GM18868 (cell line): Measurements from ENCODE around the gene WASL.

Source experiments
- ATAC-seq: cut with Tn5 transposase; IDR thresholded peaks from one replicate; pipeline ENCODE4 v1.9.1; 2021; ENCODE audit warnings: mild to moderate bottlenecking, moderate library complexity; ENCODE audit not compliant: unreplicated experiment

WASL gene

DNA sequence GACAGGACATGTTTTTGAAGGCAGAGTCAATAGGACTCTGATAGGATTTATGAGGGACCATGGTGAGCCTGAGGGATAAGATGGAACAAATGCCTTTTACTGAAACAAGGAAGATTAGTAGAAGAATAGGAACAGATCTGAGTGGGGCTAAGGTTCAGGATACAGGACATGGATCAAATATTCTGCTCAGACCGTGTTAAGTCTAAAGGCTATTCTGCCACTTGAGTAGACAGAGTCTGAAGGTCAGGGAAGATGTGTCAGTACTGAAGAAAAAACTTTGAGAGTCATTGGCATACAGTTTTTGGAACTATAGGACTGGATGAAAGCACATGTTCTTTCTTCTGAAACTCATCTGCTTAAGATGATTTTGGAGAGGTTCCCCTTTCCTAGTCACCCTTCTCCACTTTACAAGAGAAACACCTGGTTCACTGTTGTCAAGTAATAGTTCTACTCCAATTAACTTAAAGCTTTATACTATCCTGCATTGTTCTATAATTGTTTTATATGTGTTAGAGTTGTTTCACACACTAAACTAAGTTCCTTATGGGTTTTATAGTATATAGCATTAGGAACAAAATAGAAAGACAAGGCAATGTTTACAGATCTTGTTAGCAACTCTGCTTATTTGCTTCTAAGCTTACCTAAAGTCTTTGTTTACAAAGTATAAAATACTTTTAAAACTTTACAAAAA is 43.4 kb downstream of the WASL start:
- no peak for ATAC-seq

DNA sequence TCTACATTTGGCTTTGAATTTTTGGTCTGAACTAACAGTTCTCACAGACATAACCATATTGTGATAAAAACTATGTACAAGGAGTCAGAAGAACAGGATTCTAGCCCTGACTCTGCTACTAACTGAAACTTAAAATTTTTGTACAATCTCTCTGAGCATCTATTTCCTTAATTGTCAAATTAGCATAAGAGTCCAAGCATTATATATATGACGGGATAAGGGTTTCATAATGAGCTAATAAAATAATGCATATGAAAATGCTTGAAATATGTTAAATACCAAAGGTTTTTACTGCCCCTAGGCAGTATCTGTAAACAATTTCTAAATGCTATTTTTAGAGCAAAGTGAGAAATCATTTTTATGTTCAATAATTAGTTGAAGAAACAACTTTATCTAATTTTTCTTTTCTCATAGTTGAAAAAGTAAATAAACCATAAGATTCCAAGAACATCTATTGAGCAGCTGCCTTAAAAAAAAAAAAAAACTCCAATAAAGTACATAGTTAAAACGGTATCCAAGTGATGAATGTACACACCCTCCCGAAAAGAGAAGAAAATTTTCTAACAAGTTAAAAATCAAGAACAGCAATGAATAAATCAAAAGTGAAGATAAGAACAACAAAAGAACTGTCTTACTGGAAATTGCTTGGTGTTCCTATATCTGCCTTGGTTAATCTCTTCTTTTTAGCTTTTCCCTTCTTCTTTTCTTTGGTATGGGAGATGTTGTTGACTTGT is 52.7 kb downstream of the WASL start:
- ATAC-seq: no peak

- no peak for ATAC-seq
Measured at GRCh38 chr7:123692471-123692877, 56.3 kb downstream of the WASL start.

GRCh38 chr7:123690550-123690949 is 58.3 kb downstream of the WASL start:
- ATAC-seq: no peak

GRCh38 chr7:123689250-123689649 is 59.6 kb downstream of the WASL start:
- no peak for ATAC-seq

DNA sequence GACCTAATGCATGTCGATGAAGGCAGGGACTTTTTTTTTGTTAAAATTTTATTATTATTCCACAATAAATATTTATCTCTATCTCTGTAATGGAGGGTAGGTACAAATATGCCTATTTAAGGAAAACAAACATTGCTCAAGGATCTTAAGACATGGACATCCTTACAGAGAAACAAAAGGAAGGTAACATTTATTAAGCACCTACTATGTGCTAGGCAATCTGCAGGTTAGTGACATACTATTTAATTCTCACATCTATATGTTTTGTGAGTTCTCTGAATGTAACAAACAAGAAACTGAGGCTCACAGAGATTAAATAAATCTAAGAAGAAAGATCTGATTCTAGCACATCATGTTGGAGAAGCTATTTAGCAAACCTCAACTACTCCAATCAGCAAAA is 61.1 kb downstream of the WASL start:
- no peak for ATAC-seq

- ATAC-seq: no peak
Measured at GRCh38 chr7:123687161-123687560, 61.6 kb downstream of the WASL start.

GRCh38 chr7:123682690-123683089 is 66.1 kb downstream of the WASL start:
- ATAC-seq: peak; percentile 74

DNA sequence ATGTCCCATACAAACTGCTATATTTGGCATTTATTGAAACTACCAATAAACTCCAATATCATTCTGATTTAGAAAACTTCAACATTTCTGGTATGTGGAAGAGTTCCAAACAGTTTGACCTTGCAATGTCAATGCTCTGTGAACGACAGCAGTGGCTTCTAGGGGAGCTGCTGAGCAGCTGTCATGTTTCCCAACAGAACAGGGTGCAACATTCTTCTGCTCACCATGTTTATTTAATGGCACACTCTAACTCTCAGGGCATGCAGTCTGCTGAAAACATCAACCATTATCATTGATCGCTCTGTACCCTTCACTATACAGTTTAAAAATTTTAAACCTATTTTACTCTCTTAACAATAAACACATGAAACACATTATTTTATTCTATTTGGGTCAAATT is 67.2 kb downstream of the WASL start:
- ATAC-seq: no peak

DNA sequence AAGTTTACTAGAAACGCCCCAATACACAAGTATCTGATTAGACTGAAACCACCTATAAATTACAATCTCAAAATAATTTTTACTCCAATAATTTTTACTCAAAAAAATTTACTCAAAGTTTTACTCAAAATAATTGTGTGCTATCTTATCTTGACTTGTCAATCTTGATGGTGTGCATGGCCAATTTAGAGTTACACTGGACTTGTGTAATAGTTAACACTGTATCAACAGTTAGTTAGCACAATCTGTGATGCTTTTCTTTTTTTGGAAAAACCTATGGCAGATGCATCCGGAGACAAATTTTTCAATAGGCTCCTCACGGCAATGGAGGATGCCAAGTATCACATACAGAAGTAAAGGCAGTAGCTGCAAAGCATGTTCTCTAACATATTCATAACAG is 68.2 kb downstream of the WASL start:
- ATAC-seq: no peak

DNA sequence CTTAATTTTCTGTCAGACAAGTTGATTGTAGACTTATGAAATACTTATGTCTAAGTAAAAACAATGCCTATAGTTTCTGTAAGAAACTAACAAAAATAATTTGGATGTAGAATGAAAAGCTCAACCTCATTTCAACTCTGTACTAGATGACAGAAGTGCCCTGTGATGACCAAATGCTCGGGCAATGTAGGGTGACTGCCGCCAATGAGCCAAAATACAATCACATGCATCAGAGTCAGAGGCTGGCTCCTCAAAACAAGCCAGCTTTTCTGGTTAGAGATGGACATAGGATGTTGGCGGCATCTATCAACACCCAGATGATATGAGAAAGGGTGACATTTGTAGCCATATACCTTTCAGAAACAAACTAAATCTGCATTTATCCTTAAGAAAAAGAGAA is 69.2 kb downstream of the WASL start:
- no peak for ATAC-seq

DNA sequence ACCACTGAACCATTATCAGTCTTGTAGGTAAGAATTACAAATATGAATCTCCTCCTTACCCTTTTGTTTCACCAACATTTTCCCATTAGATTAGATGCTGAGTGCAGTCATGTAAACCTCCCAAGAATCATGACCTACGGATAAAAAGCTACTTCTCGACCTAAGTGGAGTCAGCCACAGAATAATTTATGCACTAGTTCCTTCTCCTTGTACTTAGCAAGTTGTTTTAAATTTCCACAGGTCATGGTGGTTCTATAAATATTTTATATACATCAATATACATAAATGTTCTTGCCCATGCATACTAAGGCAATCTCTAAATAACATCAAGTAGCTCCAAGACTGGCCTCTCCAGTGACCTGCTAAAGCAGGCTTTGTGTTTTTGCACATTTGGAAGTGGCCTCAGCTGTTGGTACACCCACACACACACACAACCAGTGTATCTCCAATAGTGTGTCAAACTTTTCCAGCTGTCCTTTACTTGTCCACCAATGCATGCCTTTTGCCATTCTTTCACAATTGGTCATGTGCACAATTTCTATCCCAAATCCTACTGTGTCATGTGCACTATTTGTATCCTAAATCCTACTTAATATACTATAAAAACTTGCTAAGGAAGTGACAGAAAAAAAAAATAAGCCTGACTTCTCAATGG is 71.6 kb downstream of the WASL start:
- ATAC-seq: no peak

DNA sequence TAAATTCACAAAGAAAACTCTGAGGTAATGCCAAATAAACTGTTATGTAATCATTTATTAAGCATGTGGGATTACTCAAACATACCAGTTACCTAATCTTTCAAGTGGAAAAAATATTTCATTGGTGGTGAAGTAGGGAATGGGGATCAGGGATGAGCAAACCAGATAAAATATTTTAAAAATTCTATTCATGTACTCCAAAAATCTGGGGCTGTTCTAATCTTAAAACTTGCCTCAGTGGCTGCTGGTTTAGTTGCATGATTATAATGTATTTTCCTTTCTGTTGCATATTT is 73.7 kb downstream of the WASL start:
- ATAC-seq: no peak

DNA sequence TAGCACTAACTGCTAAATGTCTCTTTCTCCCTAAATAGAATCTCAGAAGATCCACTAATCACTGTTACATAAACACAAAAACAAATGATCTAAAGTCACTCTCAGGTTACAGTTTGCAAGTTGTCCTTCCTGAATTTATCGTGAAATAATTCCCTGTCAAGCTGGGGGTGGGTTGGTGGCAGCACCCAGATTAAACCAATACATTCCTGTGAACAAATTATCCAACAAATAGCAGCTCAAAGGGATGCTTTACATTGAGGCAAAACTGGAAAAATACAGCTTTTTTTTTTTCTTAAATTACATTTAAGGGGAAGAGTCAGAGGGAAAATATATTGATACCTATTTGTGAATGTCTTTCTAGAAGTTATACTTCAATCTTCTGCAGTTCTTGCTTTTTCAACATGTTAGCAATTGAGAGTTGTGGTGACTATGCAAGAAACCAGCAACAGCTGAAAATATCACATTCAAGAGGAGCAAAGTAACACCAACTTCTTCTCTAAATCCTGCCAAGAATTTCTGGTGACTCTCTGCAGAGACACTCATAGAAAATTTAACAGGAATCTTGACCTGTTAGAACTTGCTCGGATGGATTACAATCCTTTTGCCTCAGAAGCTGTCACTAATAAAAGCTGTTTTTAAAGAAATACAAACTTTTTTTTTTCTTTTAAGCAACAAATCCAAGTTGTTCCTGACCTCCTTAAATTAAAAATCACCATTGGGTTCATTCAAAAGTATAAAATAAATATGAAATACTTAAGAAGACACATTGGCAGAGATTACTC is 74.2 kb downstream of the WASL start:
- no peak for ATAC-seq

DNA sequence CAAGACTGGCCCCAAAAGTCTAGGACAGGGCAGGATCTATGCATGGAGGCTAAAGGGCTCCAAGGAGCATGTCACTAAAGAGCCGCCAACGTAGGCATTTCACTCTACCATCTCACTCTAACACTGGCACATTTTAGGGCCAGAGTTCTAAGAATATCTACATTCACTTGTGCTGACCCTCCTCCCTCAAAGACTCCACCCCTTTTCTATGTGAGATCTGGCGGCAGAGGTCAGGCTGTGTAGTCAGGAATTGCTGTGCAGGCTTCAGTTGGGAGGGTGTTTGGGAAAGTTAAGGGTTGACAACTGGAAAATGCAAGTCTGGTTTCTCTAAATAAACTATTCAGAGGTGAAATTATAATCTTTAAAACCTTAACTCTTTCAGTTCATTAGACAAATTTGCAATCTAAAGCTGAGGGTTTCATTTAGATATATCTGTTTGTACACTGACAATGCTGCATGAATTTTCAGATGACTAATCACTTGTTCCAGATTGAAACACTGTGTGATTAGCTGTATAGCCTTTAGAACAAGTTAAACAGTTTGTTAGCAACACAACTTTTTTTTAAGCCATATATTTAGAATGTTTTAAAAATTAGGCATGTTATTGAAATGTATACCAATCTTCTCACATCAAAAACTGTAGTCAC is 74.9 kb downstream of the WASL start:
- no peak for ATAC-seq

- ATAC-seq: no peak
Measured at GRCh38 chr7:123673137-123673732, 75.6 kb downstream of the WASL start.

GRCh38 chr7:123669485-123669884 is 79.3 kb downstream of the WASL start:
- no peak for ATAC-seq

- no peak for ATAC-seq
Measured at GRCh38 chr7:123666492-123666891, 82.3 kb downstream of the WASL start.

GRCh38 chr7:123665896-123666295 is 82.9 kb downstream of the WASL start:
- no peak for ATAC-seq

GRCh38 chr7:123665157-123665556 is 83.6 kb downstream of the WASL start:
- ATAC-seq: no peak

DNA sequence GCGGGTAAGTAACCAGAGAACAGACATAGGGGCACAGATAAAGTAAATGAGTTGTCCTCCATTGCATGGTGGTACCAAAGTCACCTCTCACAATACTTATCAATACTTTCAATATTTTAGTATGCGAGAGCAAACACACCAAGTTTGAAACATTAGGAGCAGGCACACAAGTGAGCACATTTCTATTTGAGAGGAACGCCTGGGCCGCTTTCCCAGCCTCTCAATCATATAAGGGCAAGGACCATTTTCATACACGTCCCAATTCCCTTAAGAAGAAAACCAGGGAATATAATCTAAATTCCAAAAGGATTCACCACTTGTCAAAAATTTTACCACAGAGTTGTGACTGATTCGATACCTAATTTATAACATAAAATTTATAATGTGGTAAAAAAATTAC is 85.6 kb downstream of the WASL start:
- ATAC-seq: no peak
